Measurements from ENCODE around the gene DNMT3L.
"Not testable (repeated sequence)": the region's sequence is repeated elsewhere in the genome, so short reads cannot be mapped to it uniquely, and the experiment has no call there.

DNMT3L gene

GRCh38 chr21:44294391-44295162 lies 32.9 kb upstream of the DNMT3L start:
- DNase-seq, result no peak

GRCh38 chr21:44293551-44294231 lies 32.0 kb upstream of the DNMT3L start:
- no peak for DNase-seq

DNA sequence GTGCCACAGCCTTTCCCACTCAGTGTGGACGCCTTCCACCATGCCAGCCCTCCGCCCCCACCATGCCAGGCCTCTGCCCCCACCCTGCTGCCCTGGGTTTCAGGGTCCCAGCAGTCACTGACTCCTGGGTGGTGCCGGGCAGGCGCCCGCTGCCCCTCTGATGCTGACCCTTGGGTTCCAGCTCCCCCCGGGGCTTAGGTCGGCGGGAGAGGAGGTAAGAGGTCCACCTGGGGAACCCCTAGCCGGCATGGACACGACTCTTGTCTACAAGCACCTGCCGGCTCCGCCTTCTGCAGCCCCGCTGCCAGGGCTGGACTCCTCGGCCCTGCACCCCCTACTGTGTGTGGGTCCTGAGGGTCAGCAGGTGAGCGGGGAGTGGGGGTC lies 31.1 kb upstream of the DNMT3L start:
- DNase-seq, result no peak

DNA sequence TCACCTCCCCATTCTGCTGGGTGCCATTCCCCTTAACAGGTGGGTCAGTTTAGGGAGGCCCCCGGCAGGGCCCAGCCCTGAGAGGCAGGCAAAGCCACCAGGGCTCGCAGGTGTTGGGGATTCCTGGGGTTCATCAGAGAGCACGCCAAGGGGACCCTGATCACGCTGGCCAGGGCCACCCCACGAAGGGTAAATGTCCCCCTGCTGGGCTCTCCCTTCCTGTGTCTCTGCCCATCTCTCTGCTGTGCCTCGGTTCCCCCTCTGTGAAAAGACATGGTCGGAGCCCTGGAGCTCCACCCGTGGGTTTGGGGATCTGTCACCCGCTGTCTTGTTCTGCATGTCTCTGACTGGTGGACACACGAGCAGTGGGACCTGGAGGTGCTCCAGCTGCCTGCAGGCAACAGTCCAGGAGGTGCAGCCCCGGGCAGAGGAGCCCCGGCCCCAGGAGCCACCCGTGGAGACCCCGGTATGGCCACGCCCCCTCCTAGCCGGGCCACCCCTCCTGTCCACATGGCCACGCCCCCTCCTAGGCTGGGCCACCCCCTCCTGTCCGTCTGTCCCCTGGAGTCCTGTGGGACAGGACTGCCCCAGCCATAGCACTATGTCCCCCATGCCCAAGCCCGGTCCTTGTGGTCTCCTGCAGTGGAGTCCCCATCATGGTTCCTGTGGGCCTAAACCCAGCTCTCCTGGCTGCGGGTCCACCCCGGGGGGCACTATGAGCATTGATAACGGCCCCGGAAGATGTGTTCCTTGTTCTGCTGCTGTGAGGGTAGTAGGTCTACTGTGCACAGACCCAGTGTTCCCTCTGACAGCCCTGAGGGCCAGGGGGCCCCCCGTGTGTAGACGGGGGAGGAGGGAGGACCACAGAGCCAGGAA lies 30.5 kb upstream of the DNMT3L start:
- DNase-seq, result no peak

DNA sequence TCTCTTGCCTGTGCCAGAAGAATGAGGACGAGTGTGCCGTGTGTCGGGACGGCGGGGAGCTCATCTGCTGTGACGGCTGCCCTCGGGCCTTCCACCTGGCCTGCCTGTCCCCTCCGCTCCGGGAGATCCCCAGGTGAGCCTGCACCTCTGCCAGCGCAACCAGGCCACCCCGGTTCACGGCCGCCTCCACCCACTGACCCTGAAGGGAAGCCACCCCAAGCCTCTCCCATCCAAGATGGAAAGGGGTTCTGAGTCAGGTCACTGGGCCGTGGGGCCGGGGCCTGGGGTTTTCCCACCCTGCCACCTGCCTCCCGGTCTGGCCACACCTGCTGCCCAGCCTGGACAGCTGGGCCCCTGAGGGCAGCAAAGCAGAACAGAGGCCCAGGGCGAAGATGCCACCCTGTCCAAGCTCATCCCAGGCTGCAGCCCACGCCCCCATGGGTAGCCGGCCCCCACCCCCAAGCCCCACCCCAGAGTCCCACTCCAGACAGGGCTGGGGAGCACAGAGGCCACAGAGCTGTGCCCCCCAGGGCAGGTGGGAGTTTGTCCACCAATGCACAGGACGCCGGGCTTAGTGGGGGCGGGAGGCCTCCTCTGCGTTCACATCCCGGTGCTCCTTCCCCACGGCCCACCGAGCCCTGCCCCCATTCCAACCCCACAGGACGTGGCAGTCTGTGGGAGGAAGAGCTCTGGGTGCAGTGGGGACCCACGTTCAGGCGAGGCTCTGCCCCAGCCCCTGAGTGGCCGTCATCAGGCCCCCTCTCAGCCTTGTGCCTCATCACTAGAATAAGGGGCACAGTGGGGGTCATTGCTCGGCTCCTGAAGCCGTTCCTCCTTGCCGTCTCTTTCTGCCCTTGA lies 29.6 kb upstream of the DNMT3L start:
- DNase-seq, result no peak

- no peak for DNase-seq
These were observed 28.8 kb upstream of the DNMT3L start for GRCh38 chr21:44290327-44291077.

GRCh38 chr21:44289381-44290010 lies 27.8 kb upstream of the DNMT3L start:
- DNase-seq, result no peak

GRCh38 chr21:44288251-44289110 lies 26.8 kb upstream of the DNMT3L start:
- DNase-seq, result no peak

- DNase-seq, result no peak
These were observed 25.3 kb upstream of the DNMT3L start for GRCh38 chr21:44286716-44287632.

DNA sequence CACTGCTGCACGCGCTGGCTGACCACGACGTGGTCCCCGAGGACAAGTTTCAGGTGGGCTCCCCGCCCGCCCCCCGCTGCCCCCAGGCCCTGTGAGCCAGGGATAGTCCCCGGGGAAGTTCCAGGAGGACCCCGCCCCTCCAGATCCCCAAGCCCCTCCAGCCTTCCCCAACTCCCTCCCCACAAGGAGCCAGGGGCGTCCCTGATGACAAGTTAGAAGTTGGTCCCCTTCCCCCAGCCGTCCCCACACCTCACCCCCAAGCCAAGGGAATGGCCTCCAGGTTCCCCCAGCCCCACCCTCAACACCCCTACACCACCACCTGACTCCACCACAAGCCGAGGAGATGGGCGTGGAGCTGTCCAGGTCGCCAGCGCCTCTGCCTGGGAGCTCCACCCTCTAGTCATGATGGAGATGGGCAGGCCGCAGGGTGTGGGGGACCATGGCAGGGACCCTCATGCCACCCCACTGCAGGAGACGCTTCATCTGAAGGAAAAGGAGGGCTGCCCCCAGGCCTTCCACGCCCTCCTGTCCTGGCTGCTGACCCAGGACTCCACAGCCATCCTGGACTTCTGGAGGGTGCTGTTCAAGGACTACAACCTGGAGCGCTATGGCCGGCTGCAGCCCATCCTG lies 24.5 kb upstream of the DNMT3L start:
- DNase-seq, result no peak

DNA sequence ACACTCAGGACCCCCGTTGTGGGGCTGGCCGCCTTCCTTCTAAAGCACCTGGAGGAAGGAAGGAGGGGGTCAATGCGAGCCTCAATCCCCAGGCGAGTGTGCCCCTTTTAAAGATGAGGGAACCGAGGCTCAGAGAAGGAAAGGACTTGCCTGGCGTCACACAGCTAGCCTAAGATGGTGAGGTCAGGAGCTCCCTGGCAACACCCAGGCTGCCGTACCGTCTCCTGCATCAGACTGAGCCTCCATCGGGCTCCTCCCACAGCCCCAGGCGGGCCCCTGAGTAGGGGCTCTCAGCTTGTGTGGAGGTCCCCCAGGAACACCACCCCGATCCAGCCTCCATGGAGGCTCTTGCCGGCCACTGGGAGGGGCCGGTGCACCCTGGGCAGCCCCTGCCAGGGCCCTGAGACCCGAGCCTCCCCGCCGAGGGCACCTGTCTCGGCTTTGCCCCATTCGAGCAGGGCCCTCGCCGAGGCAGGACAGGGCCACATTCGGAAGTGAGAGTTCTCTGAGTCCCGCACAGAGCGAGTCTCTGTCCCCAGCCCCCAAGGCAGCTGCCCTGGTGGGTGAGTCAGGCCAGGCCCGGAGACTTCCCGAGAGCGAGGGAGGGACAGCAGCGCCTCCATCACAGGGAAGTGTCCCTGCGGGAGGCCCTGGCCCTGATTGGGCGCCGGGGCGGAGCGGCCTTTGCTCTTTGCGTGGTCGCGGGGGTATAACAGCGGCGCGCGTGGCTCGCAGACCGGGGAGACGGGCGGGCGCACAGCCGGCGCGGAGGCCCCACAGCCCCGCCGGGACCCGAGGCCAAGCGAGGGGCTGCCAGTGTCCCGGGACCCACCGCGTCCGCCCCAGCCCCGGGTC lies 23.7 kb upstream of the DNMT3L start, which contains the start of gene AIRE:
Gene AIRE, plus strand, starts transcription at position 739 of the 855 bp plus-strand sequence. CDS start 131 bp downstream, outside the sequence.
- no peak for DNase-seq

GRCh38 chr21:44283948-44284347 lies 22.3 kb upstream of the DNMT3L start:
- DNase-seq, result no peak

GRCh38 chr21:44283211-44283785 lies 21.6 kb upstream of the DNMT3L start:
- not testable (repeated sequence) for DNase-seq

- no peak for DNase-seq
These were observed 20.7 kb upstream of the DNMT3L start for GRCh38 chr21:44282370-44282769.

DNA sequence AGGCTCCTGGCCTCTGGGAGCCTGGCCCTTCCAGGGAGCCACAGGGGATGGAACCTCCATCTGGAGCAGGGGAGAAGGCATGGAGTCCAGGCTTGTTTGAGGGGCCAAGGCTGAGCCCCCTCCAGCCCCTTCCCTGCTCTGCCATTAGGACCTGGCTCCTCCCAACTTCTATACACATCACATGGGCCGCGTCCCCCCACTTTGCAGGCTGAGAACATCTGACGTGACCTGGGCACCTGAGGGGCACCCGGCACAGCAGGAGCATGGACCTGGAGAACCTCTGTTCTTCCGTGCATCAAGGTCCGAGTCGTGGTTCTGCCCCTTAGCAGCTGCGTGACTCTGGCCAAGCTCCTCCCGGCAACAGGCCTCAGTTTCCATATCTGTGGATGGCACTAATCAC lies 20.1 kb upstream of the DNMT3L start:
- no peak for DNase-seq

DNA sequence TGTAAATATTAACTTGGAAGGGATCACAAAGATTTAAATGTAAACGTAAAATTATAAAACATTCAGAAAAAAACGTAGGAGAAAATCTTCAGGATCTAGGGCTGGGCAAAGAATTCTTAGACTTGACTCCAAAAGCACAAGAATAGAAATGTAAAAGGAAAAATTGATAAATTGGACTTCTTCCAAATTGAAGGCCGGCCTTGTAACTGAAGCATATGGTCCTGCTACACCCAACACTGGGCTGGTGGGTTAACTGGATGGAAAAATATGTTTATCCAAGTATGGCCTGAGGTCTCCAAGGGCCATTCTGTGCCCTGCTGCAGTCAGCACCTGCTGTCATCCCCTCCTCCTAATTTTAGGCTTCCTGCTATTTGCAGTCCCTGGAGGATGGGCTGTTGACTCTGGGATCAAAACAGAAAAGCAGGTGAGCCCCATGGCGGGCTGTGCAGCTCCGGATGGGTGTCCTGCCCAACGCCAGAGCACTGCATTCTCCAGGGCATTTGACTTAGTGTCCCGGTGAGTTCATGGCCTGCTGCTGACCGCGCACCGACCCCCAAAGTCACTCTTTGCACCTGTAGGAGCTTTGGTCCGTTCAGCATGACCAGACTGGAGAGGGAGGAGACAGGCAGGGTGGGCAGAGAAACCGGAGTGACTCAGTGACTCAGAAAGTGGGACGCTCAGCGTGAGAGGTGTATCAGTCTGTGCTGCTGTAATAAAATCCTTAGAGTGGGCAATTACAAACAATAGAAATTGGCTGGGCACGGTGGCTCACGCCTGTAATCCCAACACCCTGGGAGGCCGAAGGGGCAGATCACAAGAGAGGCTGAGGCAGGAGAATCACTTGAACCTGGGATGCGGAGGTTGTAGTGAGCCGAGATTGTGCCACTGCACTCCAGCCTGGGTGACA lies 17.9 kb upstream of the DNMT3L start:
- no peak for DNase-seq

Data from DMS79 treated with DMSO at 0.1 percent for 48 hours (cell line).